Spinal cord (tissue), 10 donors: ENCODE measurements around the gene TCTN2. TPM values are rescaled to one million over a fixed set of nuclear protein-coding genes. Genes with fewer than 3 reads are reported as not detected.

Source experiments
- DNase-seq, 6 donors: peaks; one replicate each; pipeline versions ENCODE4 v3.0.0 to v3.0.0-alpha.2; 2013 to 2015; ENCODE audit warnings: low spot score in 6 of 6, low read depth in 4 of 6
- H3K27ac ChIP-seq: one replicate; pipeline ENCODE4 v1.5.1; 2013; ENCODE audit warnings: low read depth, low read length, control low read depth
- H3K27me3 ChIP-seq: one replicate; pipeline ENCODE4 v1.6.1; 2013; ENCODE audit warnings: low read length; ENCODE audit not compliant: control insufficient read depth, insufficient read depth
- H3K36me3 ChIP-seq: one replicate; pipeline ENCODE4 v1.6.1; 2013; ENCODE audit warnings: low read length; ENCODE audit not compliant: control insufficient read depth, insufficient read depth
- H3K4me1 ChIP-seq: one replicate; pipeline ENCODE4 v1.6.1; 2013; ENCODE audit warnings: low read length; ENCODE audit not compliant: control insufficient read depth, insufficient read depth
- H3K4me3 ChIP-seq: one replicate; pipeline ENCODE4 v1.5.1; 2013; ENCODE audit warnings: low read depth, low read length, control low read depth
- H3K9me3 ChIP-seq: one replicate; pipeline ENCODE4 v1.6.1; 2013; ENCODE audit warnings: low read length; ENCODE audit not compliant: control insufficient read depth, insufficient read depth
- WGBS: methylation state at CpG from one replicate; pipeline ENCODE4 v1.1.5; 2013; ENCODE audit warnings: missing lambda C conversion rate; ENCODE audit not compliant: insufficient coverage; 5-methylcytosine and 5-hydroxymethylcytosine counted together
- polyA plus RNA-seq, 2 donors: library from polyadenylated mRNA; unstranded; fragments of 120-200 nt; gene quantifications; one replicate each; pipeline ENCODE4 v1.2.1, GENCODE V29; 2013; ENCODE audit not compliant: insufficient read length in 2 of 2
- total RNA-seq, 2 donors: library from RNA; depleted of rRNA in 1 of 2; stranded (reverse); fragments of 120-200 nt in 1 of 2; fragments of >200 nt in 1 of 2; gene quantifications; one replicate each; pipeline versions ENCODE4 v1.2.3 to v1.2.4, GENCODE V29; 2013 to 2014
- donor health status: healthy.

The TCTN2 gene
- total and polyA plus RNA-seq, 4 donors: 14.0 to 26.2 (median 19.6) TPM

DNA sequence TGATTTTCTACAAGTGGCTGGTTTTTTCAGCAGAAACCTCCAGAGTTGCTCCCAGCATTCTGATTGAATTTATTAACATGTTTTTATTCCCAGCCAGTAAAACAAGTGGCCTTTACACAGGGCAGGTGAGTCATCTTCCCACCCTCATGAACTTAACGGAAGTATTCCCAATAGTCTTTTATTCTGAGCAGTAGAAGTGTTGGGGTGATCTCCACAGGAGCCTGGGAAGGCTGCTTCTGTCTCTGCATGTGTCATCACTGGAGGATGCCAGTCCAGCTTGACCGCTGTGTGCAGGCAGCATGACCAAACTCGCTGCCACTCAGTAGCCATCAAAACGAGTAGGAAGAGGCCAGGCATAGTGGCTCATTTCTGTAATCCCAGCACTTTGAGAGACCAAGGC is 77.7 kb downstream of the TCTN2 start:
- WGBS: 89% methylated on average over 3 of the region's 4 CpGs
- no peak overlapping the region for H3K27ac ChIP-seq
- DNase-seq: no peak
- peaks cover 69% of the 10 kb centered on the region for H3K36me3 ChIP-seq
- no peaks in the 10 kb centered on the region for H3K9me3 ChIP-seq
- no peaks in the 10 kb centered on the region for H3K4me1 ChIP-seq
- no peaks in the 10 kb centered on the region for H3K27me3 ChIP-seq
- H3K4me3 ChIP-seq: no peak overlapping the region

DNA sequence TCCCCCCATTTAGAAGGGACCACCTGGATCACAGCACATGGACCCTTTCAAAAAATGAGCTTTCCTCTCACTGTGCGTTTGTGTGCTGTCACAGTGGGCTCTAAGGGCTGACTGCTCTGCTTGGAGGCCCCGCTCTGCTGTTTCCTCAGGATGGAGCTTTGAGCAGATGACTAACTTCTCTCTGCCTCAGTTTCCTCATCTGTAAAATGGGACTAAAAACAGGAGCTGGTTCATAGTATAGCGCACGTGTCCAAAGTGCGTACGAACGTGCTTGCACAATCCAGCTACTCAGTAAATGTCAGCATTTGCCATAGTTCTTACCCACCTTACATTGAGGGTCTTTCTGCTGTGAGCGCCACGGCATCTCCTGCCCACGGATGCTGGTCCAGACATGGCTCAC is 78.4 kb downstream of the TCTN2 start:
- Histone ChIP-seq H3K4me1 (no peaks in the 10 kb centered on the region), H3K27ac (no peak overlapping the region), H3K4me3 (no peak overlapping the region), H3K27me3 (no peaks in the 10 kb centered on the region), H3K9me3 (no peaks in the 10 kb centered on the region), H3K36me3 (peaks cover 71% of the 10 kb centered on the region)
- DNase-seq: no peak
- WGBS: 95% methylated on average over 8 of the region's 10 CpGs

DNA sequence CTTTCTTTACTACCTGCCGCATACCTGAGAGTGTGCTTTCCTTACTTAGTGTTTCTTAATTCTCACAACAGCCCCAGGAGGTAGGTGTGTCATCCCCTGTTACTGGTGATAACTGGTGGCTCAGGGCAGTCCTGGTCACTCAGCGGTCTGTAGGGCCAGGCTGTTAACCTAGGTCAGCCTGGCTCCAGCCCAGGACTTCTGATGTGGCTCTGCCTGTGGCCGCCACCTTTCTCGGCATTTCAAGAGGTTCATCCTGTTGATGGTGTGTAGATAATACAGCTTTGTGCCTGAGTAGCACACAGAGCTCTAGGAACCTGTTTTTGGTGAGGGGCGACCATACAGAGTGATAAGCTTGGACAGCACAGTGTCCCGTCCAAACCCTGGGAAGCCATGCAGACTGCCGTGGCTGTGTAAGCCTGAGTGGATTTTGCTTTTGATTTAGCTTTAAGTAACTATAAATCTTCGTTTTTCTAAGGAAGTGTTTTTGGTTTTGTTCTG is 79.3 kb downstream of the TCTN2 start:
- no peaks in the 10 kb centered on the region for H3K4me1 ChIP-seq
- no peak overlapping the region for H3K4me3 ChIP-seq
- DNase-seq: no peak
- WGBS: 100% methylated on average over 3 of the region's 8 CpGs
- peaks cover 71% of the 10 kb centered on the region for H3K36me3 ChIP-seq
- H3K9me3 ChIP-seq: no peaks in the 10 kb centered on the region
- H3K27me3 ChIP-seq: no peaks in the 10 kb centered on the region
- no peak overlapping the region for H3K27ac ChIP-seq

DNA sequence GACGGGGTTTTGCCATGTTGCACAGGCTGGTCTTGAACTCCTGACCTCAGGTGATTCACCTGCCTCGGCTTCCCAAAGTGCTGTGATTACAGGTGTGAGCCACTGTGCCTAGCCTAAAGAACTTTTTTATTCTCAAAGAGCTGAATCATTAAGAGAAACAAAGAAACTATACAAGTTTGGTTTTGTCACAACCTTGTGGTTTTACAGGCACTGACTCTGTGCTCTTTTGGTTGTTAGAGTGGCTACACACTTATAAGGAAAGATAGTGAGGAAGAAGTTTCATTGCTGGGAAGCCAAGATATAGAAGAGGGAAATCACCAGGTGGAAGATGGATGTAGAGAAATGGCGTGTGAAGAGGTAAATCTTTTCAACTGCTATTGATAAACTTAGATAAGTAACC is 81.1 kb downstream of the TCTN2 start:
- Histone ChIP-seq H3K9me3 (no peaks in the 10 kb centered on the region), H3K27me3 (no peaks in the 10 kb centered on the region), H3K4me3 (no peak overlapping the region), H3K36me3 (peaks cover 67% of the 10 kb centered on the region), H3K4me1 (no peaks in the 10 kb centered on the region), H3K27ac (no peak overlapping the region)
- 100% methylated on average over 1 of the region's 3 CpGs for WGBS
- no peak for DNase-seq

- 100% methylated on average over 5 of the region's 12 CpGs for WGBS
- Histone ChIP-seq H3K4me3 (no peak overlapping the region), H3K4me1 (no peaks in the 10 kb centered on the region), H3K9me3 (no peaks in the 10 kb centered on the region), H3K27ac (no peak overlapping the region), H3K36me3 (peaks cover 64% of the 10 kb centered on the region), H3K27me3 (no peaks in the 10 kb centered on the region)
- DNase-seq: no peak
Observed at GRCh38 chr12:123754041-123754772, 83.3 kb downstream of the TCTN2 start.

DNA sequence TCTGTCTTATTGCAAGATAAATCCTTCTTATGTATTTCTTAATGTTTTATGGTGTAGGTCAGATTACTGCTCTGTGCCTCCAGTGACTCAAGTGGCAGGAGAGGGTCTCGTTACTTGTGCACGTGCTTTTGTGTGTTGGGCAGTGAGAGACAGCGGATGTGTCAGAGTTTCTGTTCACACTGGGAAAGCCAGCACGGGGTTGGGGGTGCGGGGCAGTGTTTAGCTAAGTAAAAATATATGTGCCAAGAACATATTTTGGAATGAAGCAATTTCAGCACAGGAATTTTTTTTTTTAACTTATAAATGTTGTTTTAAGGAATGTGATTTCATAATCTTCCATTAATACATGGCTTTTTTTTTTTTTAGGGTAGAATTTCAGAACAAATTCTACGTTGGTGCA is 86.6 kb downstream of the TCTN2 start:
- Histone ChIP-seq H3K9me3 (no peaks in the 10 kb centered on the region), H3K27me3 (no peaks in the 10 kb centered on the region), H3K4me3 (no peak overlapping the region), H3K36me3 (peaks cover 39% of the 10 kb centered on the region), H3K4me1 (peaks cover 10% of the 10 kb centered on the region), H3K27ac (no peak overlapping the region)
- WGBS: 70% methylated on average over 4 of the region's 6 CpGs
- DNase-seq: no peak

Other genes starting within 250 kb of the TCTN2 start
- 1 to 10 TPM; 1.7 to 2.9 TPM for gene RILPL2, start 234.4 kb upstream of the TCTN2 start, total RNA-seq
- gene RILPL2, start 234.4 kb upstream of the TCTN2 start, polyA plus RNA-seq: 1 to 10 TPM; 2.0 to 2.4 TPM
- gene SNRNP35, start 213.0 kb upstream of the TCTN2 start, total RNA-seq: 10 to 100 TPM; 15.3 to 35.5 TPM
- gene SNRNP35, start 213.0 kb upstream of the TCTN2 start, polyA plus RNA-seq: 10 to 100 TPM; 39.0 to 46.4 TPM
- gene RILPL1, start 137.4 kb upstream of the TCTN2 start, total RNA-seq: 10 to 100 TPM in 1 of 2 donors, 1 to 10 TPM in 1; 4.6 to 28.3 TPM
- 10 to 100 TPM; 24.5 to 33.3 TPM for gene RILPL1, start 137.4 kb upstream of the TCTN2 start, polyA plus RNA-seq
- 100 to 1,000 TPM; 153 to 232 TPM for gene TMED2, start 86.6 kb upstream of the TCTN2 start, total RNA-seq
- 100 to 1,000 TPM; 120 to 126 TPM for gene TMED2, start 86.6 kb upstream of the TCTN2 start, polyA plus RNA-seq
- 10 to 100 TPM; 19.5 to 32.3 TPM for gene DDX55, start 69.0 kb upstream of the TCTN2 start, total RNA-seq
- 10 to 100 TPM; 24.8 to 35.2 TPM for gene DDX55, start 69.0 kb upstream of the TCTN2 start, polyA plus RNA-seq
- gene EIF2B1, start 37.4 kb upstream of the TCTN2 start, total RNA-seq: 10 to 100 TPM; 24.5 to 40.2 TPM
- 10 to 100 TPM; 58.6 to 60.1 TPM for gene EIF2B1, start 37.4 kb upstream of the TCTN2 start, polyA plus RNA-seq
- gene GTF2H3, start 37.3 kb upstream of the TCTN2 start, total RNA-seq: 10 to 100 TPM; 31.6 to 36.1 TPM
- gene GTF2H3, start 37.3 kb upstream of the TCTN2 start, polyA plus RNA-seq: 10 to 100 TPM; 29.9 to 31.1 TPM
- 10 to 100 TPM; 26.8 to 39.0 TPM for gene ATP6V0A2, start 41.2 kb downstream of the TCTN2 start, total RNA-seq
- 10 to 100 TPM; 33.8 to 41.8 TPM for gene ATP6V0A2, start 41.2 kb downstream of the TCTN2 start, polyA plus RNA-seq
- 1 to 10 TPM; 4.5 to 6.9 TPM for gene DNAH10, start 91.2 kb downstream of the TCTN2 start, total RNA-seq
- gene DNAH10, start 91.2 kb downstream of the TCTN2 start, polyA plus RNA-seq: 10 to 100 TPM; 15.9 to 18.1 TPM